GM03348 (cell line): ENCODE data around the gene AMH.

ENCODE experiments used
- DNase-seq: peaks from one replicate; pipeline ENCODE4 v3.0.0; 2012; ENCODE audit warnings: low spot score

The AMH gene

DNA sequence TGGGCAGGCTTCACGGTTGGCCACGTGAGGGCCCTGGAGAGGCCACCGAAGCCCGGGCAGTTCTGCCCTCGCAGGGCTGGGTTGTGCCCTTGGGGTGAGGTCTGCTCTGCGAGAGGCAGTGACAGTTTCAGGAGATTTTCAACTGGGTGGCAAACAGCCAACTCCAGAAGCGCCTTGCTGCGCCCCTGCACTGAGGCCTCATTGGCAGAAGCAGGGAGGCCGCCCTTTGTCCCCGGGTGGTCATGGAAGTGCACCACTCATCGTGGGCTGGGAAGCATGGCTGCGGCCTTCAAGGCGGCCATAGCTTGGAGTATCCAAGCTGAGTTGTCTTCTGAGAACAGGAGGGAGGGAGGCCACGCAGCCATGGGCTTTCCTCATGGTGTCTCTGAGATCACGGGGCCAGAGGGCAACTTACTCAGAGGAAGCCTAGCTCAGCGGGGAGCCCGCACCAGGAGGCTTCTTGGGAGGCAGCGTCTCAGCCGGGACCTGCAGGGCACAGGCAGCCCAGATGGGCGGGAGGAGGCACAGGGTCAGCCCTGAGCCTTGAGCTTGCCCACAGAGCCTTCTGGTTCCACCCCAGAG lies 27.8 kb upstream of the AMH start:
- DNase-seq: no peak

DNA sequence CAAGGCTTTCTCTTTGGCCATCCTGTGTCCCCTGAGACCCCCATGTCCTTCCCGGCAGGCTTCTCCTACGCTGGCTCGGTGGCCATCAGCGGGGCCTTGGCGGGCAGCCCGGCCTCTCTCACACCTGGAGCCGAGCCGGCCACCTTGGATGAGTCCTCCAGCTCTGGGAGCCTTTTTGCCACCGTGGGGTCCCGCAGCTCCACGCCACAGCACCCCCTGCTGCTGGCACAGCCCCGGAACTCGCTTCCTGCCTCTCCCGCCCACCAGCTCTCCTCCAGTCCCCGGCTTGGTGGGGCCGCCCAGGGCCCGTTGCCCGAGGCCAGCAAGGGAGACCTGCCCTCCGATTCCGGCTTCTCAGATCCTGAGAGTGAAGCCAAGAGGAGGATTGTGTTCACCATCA lies 27.2 kb upstream of the AMH start:
- no peak for DNase-seq

GRCh38 chr19:2223391-2223790 lies 25.7 kb upstream of the AMH start:
- no peak for DNase-seq

DNA sequence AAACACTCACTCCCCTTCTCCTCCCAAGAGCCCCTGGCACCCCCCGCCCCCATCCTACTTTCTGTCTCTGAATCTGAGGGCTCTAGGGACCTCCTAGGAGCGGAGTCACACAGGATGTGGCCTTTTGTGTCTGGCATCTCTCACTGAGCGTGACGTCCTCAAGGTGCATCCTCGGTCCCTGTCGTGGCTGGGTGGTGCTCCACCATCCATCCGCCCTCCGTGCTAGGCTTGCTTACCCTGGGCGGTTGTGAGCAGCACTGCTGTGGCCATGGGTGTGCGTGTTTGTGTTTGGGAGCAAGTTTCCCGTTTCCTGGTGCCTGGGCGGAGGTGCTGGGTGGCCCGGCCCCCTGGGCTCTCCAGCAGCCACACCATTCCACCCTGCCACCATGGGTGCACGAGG lies 25.2 kb upstream of the AMH start:
- DNase-seq: no peak

- DNase-seq: no peak
Measured at GRCh38 chr19:2224754-2225349, 24.3 kb upstream of the AMH start.

- DNase-seq: no peak
Measured at GRCh38 chr19:2225415-2226050, 23.6 kb upstream of the AMH start.

- DNase-seq: no peak
Measured at GRCh38 chr19:2226051-2226839, 22.9 kb upstream of the AMH start.

DNA sequence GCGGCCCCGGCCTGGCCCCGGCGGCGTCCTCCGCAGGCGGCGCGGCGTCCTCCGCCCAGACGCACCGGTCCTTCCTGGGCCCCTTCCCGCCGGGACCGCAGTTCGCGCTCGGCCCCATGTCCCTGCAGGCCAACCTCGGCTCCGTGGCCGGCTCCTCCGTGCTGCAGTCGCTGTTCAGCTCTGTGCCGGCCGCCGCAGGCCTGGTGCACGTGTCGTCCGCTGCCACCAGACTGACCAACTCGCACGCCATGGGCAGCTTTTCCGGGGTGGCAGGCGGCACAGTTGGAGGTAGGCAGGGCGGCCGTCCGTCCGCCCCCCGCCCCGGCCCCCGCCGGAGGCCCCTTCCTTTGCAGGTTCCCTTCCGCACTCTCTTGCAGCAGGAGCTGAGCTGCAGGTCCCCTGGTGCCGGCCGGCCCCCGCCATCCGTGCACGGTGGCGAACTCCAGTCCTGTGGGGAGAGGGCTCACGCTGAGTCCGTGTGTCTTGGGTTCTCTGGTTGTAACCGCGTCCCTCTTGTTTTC lies 22.2 kb upstream of the AMH start:
- DNase-seq: no peak

DNA sequence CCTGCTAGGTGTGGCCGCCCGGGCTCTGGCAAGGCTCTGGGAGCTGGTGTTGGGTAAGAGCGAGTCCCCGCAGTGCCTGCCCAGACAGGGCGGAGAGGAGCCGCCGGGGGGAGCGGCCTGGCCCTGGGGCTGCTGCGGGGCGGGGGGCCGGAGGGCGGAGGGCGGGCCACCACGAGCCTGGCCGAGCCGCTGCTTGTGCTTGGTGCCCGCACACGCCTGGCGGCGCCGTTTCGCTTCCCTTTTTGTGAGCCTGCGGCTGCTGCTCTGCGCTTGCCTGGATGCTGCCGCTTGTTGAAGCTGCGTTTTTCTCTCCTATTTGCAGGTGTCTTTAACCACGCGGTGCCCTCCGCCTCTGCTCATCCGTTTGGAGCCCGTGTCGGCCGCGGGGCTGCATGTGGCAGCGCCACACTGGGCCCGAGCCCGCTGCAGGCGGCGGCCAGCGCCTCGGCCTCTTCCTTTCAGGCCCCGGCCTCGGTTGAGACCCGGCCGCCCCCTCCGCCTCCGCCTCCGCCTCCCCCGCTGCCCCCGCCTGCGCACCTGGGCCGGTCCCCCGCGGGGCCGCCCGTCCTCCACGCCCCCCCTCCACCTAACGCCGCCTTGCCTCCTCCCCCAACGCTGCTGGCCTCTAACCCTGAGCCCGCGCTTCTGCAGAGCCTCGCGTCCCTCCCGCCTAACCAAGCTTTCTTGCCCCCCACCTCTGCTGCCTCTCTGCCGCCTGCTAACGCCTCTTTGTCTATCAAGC lies 21.5 kb upstream of the AMH start:
- no peak for DNase-seq

DNA sequence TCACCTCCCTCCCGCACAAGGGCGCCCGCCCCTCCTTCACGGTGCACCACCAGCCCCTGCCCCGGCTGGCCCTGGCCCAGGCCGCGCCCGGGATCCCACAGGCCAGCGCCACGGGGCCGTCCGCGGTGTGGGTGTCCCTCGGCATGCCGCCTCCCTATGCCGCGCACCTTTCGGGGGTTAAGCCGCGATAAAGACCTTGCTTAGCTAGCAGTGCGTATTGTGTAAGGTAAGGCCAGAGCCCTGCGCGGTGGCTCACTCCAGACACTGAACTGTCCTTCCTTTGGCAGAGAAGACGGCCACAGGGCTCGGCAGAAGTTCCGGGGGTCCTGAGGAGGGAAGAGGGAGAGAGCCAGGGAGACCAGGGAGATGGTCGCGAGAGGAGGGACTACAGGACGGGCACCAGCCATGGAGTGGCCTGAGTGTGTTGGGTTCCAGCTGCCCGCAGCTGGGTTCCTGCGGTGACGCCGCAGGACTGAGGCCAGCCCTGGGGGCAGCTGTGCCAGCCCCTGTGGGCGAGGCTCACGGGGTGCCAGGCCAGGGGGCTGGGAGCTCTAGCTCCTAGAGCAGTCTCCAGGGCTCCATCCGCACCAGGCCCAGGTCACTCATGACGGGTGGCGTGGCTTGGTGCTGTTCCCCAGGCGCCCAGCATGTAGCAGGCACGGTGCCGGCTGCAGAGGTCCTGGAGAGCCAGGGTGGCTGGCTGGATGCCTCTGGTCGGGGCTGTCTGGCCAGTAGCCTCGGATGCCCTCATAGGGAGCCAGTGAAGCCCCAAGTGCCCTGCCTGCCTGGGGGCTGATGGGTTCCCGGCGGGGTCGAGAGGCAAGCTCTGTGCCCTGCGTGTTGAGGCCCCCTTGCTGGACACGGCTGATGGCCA lies 20.7 kb upstream of the AMH start:
- no peak for DNase-seq

- no peak for DNase-seq
Measured at GRCh38 chr19:2229103-2230032, 19.8 kb upstream of the AMH start.

- DNase-seq: no peak
Measured at GRCh38 chr19:2230033-2230531, 19.0 kb upstream of the AMH start.

- no peak for DNase-seq
Measured at GRCh38 chr19:2230807-2231533, 18.2 kb upstream of the AMH start.

DNA sequence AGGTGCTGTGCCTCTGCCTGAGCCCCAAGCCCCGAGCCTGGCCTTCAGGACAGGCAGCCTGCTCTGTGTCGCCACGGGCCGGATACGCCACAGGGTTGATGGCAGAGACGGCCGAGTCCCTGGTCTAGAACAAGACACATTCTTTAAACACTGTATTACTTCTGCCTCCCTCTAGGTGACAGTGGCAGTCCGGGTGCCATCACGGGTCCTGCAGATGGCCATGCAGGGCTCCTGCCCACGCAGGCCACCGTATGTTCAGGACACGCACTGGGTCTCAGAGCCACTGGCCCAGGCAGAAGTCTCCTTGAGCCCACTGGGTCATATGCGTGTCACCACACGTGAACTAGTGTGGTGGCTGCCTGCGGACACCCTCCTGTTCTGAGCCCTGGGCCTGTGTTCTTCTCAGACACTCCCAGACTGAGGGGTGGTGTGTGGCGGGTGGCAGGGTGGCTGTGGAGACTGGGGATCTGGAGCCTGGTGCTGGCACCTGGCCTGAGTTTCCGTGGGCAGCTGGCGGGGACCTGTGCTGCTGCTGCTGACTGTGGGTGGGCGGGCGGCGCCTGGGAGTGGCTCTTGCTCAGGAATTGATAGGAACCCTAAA lies 17.4 kb upstream of the AMH start:
- no peak for DNase-seq

GRCh38 chr19:2232286-2233151 lies 16.6 kb upstream of the AMH start:
- DNase-seq: no peak

GRCh38 chr19:2233601-2234280 lies 15.4 kb upstream of the AMH start:
- no peak for DNase-seq

DNA sequence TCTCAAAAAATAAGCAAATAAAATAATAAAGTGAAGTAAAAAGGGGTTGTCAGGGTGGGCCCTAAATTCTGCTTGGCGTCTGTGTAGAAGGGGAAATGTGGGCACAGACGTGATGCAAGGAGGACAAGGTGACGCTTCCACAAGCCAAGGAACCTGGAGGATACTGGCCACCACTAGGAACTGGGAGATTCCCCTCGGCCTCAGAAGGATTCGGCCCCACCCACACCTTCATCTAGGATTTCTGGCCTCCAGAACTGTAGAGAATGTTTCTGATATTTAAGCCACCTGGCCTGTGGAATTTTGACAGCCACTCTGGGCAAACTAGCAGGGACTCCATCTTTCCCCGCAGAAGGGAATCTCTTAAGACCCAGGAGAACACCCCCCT lies 14.1 kb upstream of the AMH start:
- no peak for DNase-seq
